DND-41 (cell line): ENCODE data around the gene ATP6V0D1.

Experiments used
- EZH2 ChIP-seq: IDR thresholded peaks from 3 replicates; pipeline ENCODE4 v1.6.1; 2012; ENCODE audit warnings: borderline replicate concordance, low read depth, mild to moderate bottlenecking, moderate library complexity, low read length, inconsistent platforms; ENCODE audit not compliant: severe bottlenecking
- TF ChIP-seq, protein P1 (sequence below): IDR thresholded peaks from 2 replicates; pipeline ENCODE4 v1.5.1; 2012; ENCODE audit warnings: borderline replicate concordance, low read length, moderate library complexity, mild to moderate bottlenecking; ENCODE audit not compliant: poor library complexity, severe bottlenecking; ENCODE audit errors: extremely low read depth

DNA sequence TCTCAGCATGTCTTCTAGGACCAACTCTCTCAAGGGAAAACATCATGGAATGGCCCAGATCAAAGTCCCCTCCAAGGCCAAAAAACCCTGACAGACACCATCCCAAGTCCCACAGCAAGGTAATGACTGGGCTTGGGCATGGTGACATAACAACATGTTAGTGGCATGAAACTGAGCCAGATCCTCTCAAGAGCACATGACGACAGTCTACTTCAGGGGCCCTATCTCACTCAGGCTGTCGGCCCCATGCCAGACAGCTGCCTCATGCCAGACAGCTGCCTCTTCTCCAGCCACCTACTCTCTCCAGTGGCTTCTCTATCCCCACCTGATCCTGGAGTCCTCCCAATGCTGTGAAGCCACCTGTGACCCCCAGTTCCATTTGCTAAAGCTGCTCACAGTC lies 31.6 kb downstream of the ATP6V0D1 start:
- TF ChIP-seq, protein P1, sequence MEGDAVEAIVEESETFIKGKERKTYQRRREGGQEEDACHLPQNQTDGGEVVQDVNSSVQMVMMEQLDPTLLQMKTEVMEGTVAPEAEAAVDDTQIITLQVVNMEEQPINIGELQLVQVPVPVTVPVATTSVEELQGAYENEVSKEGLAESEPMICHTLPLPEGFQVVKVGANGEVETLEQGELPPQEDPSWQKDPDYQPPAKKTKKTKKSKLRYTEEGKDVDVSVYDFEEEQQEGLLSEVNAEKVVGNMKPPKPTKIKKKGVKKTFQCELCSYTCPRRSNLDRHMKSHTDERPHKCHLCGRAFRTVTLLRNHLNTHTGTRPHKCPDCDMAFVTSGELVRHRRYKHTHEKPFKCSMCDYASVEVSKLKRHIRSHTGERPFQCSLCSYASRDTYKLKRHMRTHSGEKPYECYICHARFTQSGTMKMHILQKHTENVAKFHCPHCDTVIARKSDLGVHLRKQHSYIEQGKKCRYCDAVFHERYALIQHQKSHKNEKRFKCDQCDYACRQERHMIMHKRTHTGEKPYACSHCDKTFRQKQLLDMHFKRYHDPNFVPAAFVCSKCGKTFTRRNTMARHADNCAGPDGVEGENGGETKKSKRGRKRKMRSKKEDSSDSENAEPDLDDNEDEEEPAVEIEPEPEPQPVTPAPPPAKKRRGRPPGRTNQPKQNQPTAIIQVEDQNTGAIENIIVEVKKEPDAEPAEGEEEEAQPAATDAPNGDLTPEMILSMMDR, result no peak
- no peak for TF ChIP-seq EZH2
